ENCODE results near the gene CLEC1A.

Gene CLEC1A

DNA sequence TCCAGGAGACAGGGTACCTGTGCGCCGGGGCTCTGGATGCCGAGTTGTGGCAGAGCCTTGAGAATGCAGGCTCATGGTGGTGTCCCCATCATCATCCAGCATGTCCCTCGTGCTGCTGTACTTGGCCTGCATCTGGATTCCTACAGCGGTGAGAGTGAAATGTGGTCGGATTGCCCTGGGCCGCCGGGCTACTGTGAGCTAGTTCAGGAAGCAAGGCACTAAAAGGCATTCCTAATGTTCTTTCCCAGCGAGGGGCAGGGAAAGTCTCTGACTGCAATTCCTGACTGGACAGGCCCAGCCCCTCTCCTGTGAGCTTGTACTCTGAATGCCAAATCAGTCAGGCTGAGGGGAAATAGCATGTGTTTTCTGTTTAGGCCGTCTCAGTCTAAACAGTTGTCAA, at the start of gene CLEC1A:
Gene CLEC1A (minus strand): TSS at position 195 of the 400 bp plus-strand sequence. CDS start 63 bp downstream, at position 132.
- DNase-seq, result no peak

GRCh38 chr12:10147714-10148403, 49.1 kb upstream of the CLEC1A start:
- no peak for DNase-seq

GRCh38 chr12:10142976-10143589, 44.3 kb upstream of the CLEC1A start:
- no peak for DNase-seq

- no peak for DNase-seq
Measured at GRCh38 chr12:10140001-10140400, 41.2 kb upstream of the CLEC1A start.

DNA sequence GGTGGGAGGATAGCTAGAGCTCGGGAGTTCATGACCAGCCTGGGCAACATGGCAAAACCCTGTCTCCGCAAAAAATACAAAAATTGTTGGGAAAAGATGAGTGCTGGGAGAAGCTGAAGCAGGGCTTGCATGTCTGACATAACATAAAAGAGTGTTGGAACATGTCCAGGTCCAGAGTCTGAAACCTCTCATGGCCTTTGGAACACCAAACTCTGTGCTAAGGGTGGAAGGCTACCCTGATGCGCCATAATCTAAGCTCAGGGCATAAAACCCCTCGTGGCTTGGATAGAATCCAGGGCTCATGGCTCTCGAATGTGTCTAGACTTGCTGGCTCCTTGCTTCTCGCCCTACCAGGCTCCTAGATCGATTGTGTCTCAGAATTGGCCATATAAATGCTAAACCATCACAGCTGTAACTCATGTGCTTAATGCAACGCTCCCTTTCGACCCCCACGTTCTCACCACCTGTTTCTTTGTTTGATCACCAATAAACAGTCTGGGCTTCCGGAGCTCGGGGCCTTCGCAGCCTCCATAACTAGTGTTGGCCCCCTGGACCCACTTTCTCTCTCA, 37.9 kb upstream of the CLEC1A start:
- no peak for DNase-seq

GRCh38 chr12:10135126-10135525, 36.3 kb upstream of the CLEC1A start:
- DNase-seq, result no peak

GRCh38 chr12:10132850-10133370, 34.1 kb upstream of the CLEC1A start:
- DNase-seq, result no peak

- DNase-seq, result no peak
Measured at GRCh38 chr12:10131111-10131690, 32.4 kb upstream of the CLEC1A start.

GRCh38 chr12:10130042-10130441, 31.3 kb upstream of the CLEC1A start, which contains the start of gene CLEC7A:
TSS of gene CLEC7A (minus strand) at chr12:10130199. CDS start at chr12:10130082, 117 bp downstream.
- DNase-seq, result no peak

GRCh38 chr12:10128687-10129086, 29.9 kb upstream of the CLEC1A start:
- DNase-seq, result no peak

- DNase-seq, result no peak
Measured at GRCh38 chr12:10126413-10126812, 27.6 kb upstream of the CLEC1A start.

GRCh38 chr12:10122689-10123088, 23.9 kb upstream of the CLEC1A start:
- DNase-seq, result no peak

DNA sequence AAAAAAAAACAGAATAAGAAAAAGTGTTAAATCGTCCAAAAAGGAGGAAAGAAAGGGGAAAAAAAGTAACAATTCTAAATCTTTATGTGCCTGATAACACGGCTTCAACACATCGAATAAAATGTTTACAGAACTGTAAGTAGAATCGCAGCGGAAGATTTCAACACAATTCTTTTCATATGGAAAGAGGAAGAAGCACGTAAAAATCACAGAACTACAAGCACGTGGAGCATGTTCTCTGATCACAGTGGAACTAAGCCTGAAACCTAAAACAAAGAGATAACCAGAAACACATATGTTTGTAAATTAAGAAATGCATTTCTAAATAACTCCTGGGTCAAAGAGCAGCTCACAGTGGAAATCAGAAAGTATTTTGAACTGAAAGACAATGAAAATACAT, 22.5 kb upstream of the CLEC1A start:
- no peak for DNase-seq

DNA sequence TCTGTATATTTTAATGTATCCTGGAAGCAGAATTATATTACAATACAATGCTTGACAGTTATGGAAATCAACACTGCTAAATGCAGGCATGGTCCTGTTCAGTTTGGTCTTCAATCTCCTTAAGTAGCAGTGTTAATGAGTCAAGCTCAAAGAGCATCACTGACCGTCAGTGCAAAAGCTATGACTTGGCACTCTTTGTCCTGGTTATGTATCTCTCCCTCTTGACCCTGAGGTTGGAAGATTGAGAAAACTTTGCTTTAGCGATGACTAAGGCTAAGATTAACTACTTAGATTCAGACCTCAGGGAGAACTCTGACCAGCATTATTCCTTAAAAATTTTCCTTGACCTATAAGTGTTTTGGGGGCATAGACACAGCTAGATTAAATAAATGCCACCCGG, 20.3 kb upstream of the CLEC1A start:
- no peak for DNase-seq

GRCh38 chr12:10115890-10116289, 17.1 kb upstream of the CLEC1A start:
- DNase-seq, result no peak

GRCh38 chr12:10115311-10115710, 16.5 kb upstream of the CLEC1A start:
- no peak for DNase-seq

- no peak for DNase-seq
Measured at GRCh38 chr12:10113920-10114319, 15.1 kb upstream of the CLEC1A start.

GRCh38 chr12:10113075-10113474, 14.3 kb upstream of the CLEC1A start:
- no peak for DNase-seq

DNA sequence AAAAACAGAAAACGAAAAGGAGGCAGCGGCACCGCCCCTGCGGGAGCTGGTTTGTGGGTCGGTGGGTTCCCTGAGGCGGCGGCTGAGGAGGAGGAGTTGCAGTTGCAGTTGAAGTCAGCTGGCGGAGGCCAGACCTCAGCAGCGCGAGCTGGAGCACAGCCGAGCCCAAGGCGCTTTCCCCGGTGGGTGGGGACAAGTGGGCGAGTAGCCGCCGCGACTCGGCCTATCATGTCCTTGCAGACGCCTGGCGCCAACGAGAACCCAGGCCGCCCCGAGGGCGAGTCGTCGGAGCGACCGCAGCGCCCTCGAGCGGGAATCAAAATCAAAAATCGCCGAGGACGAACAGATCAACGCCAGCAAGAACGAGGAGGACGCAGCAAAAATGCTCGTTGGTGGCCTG, 12.7 kb upstream of the CLEC1A start:
- DNase-seq, result no peak

GRCh38 chr12:10110256-10110844, 11.6 kb upstream of the CLEC1A start:
- DNase-seq, result no peak

DNA sequence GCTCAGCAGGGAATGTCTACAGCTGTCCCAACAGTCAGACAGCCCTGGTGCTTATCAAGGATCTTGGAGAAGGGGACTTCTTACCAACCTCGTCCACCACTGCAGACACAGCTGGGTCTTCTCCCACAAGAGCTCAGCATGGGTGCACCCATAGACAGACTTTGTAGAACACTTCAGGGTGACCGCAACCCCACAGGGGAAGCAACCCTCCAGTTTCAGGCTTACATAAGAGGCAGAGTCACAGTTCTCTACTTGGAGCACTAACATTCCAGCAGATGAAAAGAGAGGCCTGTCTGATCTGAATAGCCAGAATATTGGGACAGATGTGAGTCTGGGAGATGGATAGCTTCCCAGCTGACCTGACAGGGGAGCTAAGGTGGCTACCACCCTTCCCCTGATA, 3.5 kb upstream of the CLEC1A start:
- no peak for DNase-seq

DNA sequence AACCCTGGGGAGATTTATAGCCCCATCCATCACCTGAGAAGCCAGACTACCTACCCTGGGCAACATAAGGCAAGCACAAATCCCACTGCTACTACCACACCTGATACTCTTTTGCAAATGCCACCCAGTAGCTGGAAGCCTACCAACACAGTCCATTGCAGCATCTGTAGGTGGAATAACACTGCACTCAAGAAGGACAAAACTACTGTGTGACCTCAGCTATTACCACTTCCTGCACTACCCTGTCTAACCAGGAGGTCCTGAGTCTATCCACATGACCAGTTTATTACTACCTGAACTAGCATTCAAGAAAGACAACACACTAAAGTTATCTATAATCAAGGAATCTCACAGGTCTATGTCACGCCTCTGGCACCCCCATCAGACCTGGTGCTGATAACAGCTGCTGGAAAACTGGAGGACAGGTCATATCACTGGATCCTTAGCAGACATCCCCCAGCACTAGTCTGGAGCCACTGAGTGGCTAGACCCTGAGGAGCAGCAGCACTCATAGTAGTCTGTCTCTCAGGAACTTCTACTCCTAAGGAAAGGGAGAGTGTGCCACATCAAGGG, 2.9 kb upstream of the CLEC1A start:
- DNase-seq, result no peak

- DNase-seq, result no peak
Measured at GRCh38 chr12:10101042-10101579, 2.3 kb upstream of the CLEC1A start.
